HG03457 (cell line): Measurements from ENCODE around the gene SELENOO.
A peak's percentile ranks its signal among the peaks of the same experiment; 100 is the strongest.

Experiments used
- ATAC-seq: cut with Tn5 transposase; IDR thresholded peaks from one replicate; pipeline ENCODE4 v1.9.1; 2021; ENCODE audit warnings: moderate number of reproducible peaks; ENCODE audit not compliant: unreplicated experiment

The SELENOO gene

DNA sequence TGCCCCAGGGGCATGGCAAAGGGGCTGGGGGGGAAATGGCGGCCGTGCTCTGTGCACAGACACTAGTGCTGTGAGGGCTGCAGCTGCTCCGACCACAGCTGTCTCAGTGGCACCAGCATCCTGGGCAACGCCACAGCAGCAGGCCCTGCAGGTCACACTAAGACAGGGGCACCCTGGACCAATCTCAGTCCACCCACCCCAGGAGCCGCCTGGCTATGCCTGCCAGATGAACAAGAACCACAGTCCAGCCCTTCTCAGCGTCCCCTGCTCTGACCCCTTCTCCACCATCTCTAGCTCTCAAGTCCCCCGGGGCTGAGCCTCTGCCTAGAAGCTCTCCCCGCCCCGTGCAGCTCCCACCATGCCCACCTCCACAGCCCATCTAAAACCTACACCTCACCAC, 27.6 kb downstream of the SELENOO start:
- no peak for ATAC-seq

DNA sequence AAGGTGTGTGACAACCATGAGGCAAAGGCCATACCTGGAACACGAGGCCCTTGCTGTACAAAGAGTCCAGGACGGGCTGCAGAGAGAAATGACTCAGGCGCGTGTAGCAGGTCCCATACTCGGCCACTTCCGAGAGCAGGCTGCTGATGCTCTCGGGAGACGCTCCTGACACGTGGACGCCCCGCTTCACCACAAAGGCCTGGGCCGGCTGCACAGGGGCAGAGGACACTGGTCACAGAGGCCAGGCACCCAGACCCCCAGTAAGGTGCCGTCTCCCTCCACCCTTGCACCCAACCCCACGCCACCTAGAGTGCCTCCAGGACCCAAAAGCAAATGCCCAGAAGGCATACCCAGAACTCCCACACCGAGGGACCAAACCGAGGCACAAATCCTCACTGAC, 28.6 kb downstream of the SELENOO start:
- ATAC-seq = no peak

GRCh38 chr22:50232481-50233151, 31.8 kb downstream of the SELENOO start:
- ATAC-seq = no peak

GRCh38 chr22:50233223-50233622, 32.4 kb downstream of the SELENOO start:
- ATAC-seq = no peak

DNA sequence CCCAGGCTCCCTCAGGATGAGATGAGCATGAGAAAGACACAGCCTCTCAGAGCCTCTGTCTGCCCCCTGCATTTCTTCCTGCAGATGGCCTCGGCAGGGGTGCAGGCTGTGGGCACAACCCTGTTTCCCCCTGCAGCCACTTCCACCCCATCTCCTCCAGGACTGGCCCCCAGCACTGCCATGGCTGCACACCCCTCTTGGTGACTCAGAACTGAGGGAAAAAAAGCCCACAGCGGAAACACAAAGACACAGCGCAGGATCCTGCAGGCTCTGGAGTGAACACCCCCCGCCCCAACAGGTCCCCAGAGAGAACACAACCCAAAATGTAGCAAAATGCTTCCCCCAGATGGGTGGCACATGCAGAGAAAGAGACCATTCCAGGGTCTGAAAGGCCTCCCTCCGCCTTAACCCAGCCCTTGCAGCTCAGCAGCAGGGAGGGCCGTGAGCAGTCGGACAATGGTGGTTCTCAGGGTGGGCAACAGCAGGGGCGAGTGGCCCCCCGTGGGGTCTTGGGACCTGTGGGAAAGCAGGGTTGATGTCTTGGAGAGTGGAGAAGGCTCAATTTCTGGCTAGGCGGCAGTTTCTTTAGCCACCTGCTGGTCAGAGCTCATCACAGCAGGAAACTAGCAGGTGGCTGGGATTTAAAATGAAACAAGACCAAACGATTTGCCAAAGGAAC, 36.1 kb downstream of the SELENOO start:
- ATAC-seq = no peak

- no peak for ATAC-seq
Observed at GRCh38 chr22:50238755-50239154, 37.9 kb downstream of the SELENOO start.

DNA sequence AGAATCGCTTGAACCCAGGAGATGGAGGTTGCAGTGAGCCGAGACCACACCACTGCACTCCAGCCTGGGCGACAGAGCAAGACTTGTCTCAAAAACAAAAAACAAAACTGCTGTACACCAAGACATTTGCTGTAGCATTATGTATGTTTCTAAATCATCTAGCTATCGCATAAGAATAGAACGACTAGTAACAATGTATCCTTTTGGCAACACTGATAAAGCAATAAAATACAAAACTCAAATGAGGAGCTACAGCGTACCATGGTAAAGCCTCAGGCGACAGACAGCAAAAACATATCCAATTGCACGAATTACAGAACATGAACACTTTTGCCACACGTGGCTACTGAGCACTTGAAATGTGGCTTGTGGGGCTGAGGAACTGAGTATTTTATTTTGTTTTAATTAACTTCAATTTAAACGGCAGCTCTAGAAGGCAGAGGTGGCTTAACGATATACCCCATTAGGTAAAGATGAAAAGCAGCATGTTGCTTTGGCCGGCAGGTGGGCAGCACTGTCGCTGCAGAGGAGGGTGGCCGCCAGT, 41.7 kb downstream of the SELENOO start:
- ATAC-seq = no peak

DNA sequence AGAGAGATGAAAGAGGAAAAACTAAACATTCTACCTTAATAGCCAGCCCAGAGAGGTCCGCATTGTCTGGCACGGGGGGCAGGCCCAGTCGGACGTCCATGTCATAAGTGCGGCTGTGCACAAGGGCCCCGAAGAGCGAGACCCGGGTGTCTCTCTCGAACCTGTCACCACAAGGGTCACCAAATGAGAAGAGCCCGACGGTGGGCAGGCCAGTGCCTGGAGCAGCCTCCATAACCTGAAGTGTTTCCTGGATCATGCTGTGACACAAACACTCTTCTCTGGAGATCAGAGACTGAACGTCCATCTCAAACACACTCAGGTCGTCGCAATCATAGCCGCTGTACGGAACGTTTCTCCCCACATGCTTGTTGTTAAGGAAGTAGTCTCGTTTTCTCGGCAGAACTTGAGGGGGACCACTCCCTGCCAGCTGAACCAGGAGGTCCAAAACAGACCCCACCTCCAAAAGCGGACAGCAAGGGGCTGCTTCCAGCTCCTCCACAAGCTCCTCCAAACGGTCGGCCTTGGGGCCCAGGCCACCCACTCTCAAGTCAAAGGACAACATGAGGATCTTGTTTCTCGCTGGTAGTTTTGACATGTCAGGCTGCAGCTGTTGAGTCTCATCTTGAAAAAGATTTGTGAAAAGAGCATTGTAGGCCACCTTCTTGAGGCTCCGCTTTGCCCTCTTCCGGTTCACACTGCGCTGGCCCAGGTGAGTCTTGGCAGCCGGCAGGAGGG, 43.0 kb downstream of the SELENOO start:
- ATAC-seq = no peak

DNA sequence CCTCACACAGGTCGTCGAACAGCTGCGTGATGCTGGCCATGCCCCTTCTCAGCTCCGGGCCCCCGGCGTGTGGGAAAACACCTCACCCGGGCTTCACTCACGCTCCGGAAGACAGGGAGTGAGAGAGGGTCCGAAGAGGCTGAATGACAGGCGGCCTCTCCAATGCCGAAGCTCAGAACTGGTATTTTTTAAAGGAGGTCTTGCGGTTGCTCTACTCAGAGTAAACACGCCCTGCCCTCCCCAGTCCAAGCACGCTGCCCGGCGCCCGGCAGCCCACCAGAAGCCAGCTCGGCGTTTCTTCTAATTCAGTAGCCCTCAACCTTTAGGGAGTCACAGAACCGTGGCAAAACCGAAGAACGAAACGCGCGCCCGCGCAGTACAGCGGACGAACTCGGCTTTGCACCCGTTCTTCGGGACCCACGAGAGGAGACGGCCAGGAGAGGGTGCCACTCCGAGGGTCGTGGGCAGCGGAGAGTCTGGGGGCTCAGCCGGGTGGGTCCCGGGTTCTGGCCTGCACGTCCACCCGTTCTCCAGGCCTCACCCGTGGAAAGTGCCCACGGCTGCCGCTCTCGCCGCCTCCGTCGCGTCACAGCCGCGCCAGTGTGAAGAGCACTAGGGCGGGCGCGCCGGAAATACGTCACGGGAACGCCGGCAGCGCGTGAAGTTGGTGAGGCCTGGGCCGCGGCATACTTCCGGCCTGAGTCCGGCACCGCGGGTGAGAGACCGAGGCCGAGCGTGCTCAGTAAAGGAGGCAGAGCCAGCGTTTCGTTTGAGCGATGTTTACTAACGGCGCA, 43.8 kb downstream of the SELENOO start, which contains the start of gene TUBGCP6:
TUBGCP6 (minus strand) TSS at position 604 of the 794 bp plus-strand sequence; CDS start at position 40, 564 bp downstream.
- ATAC-seq = peak; percentile 63

- no peak for ATAC-seq
Observed at GRCh38 chr22:50245214-50246072, 44.6 kb downstream of the SELENOO start.

DNA sequence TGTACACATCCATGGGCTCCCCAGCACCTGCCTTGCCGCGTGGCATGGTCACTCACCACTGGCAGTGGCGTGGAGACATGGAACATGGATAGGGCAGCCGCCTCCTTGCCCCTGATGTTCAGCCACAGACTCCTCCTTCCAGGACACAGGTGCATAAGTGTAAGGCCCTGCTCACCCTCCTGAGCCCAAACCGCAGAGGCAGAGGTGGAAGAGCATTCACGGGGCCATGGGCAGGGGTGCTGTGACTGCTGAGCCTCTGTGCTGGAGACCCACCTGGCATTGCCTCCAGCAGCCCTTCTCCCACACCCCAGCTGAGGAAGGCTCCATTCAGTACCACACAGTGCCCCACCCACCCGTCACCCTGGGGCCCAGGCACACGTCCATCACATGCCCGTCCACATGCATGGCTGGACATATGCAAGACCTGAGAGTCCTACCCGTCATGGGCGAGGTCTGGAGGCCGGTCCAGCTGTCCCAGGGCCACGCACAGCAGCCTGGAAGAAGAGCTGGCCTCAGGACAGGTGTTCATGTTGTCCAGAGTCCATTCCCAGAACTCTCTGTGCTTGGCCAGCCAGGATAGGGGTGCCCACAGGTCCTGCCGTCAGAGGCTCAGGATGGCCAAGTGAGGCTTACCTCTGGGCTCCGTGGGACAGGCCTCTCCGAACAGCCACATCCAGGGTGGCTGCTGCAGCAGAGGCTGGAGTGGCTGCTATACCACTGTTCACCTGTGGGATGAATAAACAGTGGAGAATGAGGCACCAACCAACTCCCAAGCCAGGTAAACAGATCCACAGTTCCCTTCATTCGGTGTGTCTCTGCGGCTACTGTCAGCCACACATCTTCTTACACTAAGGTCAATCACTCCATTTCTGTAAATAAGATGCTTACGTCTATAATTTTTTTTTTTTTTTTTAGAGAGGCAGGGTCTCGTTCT, 45.7 kb downstream of the SELENOO start:
- ATAC-seq = no peak

GRCh38 chr22:50247748-50248147, 46.9 kb downstream of the SELENOO start:
- ATAC-seq = no peak

DNA sequence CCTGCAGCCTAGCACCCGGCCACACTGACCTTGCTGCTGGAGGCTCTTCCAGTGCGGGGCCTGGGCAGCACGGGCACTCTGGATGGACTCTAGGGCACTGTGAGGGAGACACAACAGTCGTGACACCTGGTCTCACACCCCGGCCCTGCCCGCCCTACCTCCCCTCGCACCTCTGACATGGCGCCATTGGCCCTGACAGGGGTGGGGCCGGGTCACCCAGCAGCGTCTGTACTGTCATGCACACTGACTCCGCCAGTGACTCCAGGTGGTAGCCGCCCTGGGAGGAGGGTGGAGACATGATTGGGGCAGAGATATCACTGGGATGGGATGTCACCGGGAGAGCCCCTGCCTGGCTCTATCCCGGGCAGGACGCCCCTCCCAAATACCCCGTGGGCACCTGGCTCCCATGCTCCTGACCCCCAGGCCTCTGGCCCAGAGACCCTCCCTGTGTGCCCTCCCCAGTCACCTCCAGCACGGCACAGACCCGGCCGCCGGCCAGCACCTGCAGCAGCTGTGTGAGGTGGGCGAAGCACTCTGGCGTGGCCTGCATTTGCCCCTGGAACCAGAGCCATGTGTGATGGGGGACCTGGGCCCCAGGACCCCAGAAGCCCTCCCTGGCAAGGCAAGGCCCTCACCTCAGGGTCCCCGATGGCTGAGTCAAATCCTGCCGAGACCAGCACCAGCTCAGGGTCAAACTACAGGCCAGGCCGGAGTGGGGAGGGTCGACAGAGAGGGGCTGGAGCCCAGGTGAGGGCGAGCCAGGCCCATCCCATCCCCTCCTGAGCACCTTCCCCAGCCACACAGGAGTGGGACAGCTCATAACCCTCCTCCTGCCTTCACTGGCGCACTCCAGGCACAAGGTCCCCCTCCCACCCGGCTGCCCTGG, 47.6 kb downstream of the SELENOO start:
- no peak for ATAC-seq

GRCh38 chr22:50249341-50250248, 48.8 kb downstream of the SELENOO start:
- ATAC-seq = no peak

DNA sequence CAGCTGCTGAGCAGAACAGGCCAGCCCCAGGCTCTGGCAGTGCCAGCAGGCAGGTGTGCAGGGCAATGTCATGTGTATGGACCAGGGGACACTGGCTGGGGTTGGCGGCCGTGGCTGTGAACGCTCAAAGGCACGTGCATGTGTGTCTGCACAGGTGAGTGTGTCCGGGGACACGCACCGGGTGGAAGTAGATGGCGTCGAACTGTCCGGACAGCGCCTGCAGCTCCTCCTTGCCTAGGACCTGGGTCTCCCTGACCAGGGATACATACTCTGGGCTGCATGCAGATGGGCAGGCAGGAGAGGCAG, 49.4 kb downstream of the SELENOO start:
- ATAC-seq = no peak

GRCh38 chr22:50250555-50251476, 50.0 kb downstream of the SELENOO start, which contains the start of gene HDAC10:
TSS of gene HDAC10 (minus strand) at chr22:50251265. CDS start at chr22:50251032, 233 bp downstream.
- no peak for ATAC-seq
